AG09319 (cell line): ENCODE data around the gene ZNF606.

ENCODE experiments used
- DNase-seq: peaks from one replicate; pipeline ENCODE4 v3.0.0-alpha.2; 2010; ENCODE audit warnings: low read depth; ENCODE audit errors: extremely low read depth
- TF ChIP-seq, protein P1 (sequence below): IDR thresholded peaks from 2 replicates; pipeline ENCODE4 v1.5.1; 2011; ENCODE audit warnings: low read depth, mild to moderate bottlenecking, inconsistent platforms, low read length, moderate library complexity

The ZNF606 gene

GRCh38 chr19:57978586-57979289 is 23.9 kb downstream of the ZNF606 start:
- no peak for DNase-seq
- TF ChIP-seq, protein P1, sequence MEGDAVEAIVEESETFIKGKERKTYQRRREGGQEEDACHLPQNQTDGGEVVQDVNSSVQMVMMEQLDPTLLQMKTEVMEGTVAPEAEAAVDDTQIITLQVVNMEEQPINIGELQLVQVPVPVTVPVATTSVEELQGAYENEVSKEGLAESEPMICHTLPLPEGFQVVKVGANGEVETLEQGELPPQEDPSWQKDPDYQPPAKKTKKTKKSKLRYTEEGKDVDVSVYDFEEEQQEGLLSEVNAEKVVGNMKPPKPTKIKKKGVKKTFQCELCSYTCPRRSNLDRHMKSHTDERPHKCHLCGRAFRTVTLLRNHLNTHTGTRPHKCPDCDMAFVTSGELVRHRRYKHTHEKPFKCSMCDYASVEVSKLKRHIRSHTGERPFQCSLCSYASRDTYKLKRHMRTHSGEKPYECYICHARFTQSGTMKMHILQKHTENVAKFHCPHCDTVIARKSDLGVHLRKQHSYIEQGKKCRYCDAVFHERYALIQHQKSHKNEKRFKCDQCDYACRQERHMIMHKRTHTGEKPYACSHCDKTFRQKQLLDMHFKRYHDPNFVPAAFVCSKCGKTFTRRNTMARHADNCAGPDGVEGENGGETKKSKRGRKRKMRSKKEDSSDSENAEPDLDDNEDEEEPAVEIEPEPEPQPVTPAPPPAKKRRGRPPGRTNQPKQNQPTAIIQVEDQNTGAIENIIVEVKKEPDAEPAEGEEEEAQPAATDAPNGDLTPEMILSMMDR: no peak

DNA sequence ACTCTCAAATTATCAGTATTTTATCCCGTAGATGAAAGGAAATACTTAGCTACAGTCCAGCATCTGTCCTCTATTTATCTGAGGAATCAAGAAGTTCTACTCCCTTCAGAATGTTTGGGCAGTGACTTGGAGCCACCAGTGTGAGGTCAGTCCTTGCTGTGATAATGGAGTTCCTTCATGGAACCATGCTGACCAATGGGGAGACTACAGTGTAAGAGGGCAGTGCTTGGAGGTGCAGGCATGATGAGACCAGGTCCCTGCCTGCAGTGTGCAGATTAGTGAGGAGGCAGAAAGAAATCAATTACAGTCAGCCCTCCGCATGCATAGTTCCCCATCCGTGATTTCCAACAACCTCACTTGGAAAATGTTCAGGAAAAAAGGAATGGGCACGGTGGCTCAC is 28.2 kb downstream of the ZNF606 start, which contains the start of gene C19orf18:
Gene C19orf18, minus strand, starts transcription at position 101 of the 400 bp plus-strand sequence. CDS start 102 bp downstream, outside the sequence.
- DNase-seq: no peak
- TF ChIP-seq, protein P1: no peak

- DNase-seq: no peak
- TF ChIP-seq, protein P1: no peak
Measured at GRCh38 chr19:57964761-57965160, 37.9 kb downstream of the ZNF606 start.

- TF ChIP-seq, protein P1: no peak
- no peak for DNase-seq
Measured at GRCh38 chr19:57961785-57962184, 40.8 kb downstream of the ZNF606 start.

DNA sequence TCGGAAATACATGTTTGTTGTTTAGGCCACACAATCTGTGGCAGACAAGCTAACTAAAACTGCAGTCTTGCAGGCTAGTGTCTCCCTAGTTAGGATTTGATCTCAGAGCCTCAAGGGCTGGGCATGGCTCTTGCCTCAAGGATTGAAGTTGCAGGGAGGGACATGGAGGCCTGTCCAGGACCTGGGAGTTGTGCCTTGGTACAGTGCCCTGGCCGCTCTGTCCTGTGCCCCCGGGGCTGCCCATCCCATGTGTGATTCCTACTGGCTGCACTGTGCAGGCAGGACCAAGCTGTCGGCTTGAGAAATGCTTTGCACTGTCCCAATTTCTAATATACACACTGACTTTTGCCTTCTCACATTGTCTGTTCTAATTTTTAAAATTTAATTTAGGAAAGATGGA is 47.6 kb downstream of the ZNF606 start:
- no peak for DNase-seq
- TF ChIP-seq, protein P1: no peak

DNA sequence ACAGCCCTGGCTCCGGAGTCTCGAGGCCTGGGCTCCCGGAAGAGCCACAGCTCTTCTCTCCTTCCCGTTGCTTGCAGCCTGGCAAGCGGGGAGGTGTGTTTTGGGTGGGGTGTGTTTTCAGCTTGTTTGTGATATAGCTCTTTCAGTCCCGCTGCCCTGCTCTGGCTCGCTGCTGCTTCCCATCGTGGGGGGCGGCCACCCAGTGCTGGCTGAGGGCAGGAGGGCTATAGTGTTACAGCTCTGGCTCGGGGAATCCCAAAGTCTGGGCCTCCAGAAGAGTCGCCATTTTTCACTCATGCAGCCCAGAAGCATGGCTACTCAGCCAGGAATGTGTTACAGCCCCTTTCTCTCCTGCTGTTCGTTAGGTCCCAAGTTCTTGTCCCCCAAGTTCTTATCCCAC is 52.9 kb downstream of the ZNF606 start:
- TF ChIP-seq, protein P1: no peak
- DNase-seq: no peak

DNA sequence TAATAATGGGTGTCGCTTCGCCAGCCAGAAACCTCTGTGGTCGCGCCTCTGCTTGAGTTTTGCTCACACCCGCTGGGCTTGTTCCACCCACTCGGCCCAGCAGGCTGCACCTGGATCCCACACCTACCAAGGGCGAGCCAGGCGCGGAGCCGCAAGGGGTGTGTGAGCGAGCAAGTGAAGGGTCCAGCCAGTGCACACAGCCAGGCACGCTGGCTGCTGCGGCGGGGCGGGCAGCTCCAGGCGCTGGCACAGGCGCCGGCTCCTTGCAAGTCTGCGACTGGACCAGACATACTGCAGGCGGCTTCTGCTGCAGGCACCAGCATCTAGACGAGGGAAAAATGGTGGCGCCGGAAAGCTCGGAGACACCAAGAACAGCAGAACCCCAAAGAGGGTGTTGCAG is 53.3 kb downstream of the ZNF606 start:
- DNase-seq: no peak
- TF ChIP-seq, protein P1: no peak
